ENCODE results near the gene CPNE5. TPM values are rescaled to one million over a fixed set of nuclear protein-coding genes. Genes with fewer than 3 reads are reported as not detected.

Gene CPNE5
- total RNA-seq, 1 experiment from 2014 or later, result 0.59 TPM

GRCh38 chr6:36793913-36794712 is 45.1 kb downstream of the CPNE5 start:
- Histone ChIP-seq H3K27me3 (no peaks in the 10 kb centered on the region), H3K36me3 (no peaks in the 10 kb centered on the region), H3K4me3 (no peak overlapping the region), H3K9me3 (no peaks in the 10 kb centered on the region)
- no peak for DNase-seq

- no peak for DNase-seq
- Histone ChIP-seq H3K36me3 (no peaks in the 10 kb centered on the region), H3K4me3 (no peak overlapping the region), H3K27me3 (no peaks in the 10 kb centered on the region), H3K9me3 (no peaks in the 10 kb centered on the region)
Observed at GRCh38 chr6:36793296-36793912, 45.8 kb downstream of the CPNE5 start.

GRCh38 chr6:36791521-36792135 is 47.6 kb downstream of the CPNE5 start:
- Histone ChIP-seq H3K36me3 (no peaks in the 10 kb centered on the region), H3K9me3 (no peaks in the 10 kb centered on the region), H3K27me3 (no peaks in the 10 kb centered on the region), H3K4me3 (no peak overlapping the region)
- DNase-seq, result no peak

GRCh38 chr6:36791085-36791484 is 48.2 kb downstream of the CPNE5 start:
- DNase-seq, result no peak
- Histone ChIP-seq H3K4me3 (no peak overlapping the region), H3K36me3 (no peaks in the 10 kb centered on the region), H3K9me3 (no peaks in the 10 kb centered on the region), H3K27me3 (no peaks in the 10 kb centered on the region)

GRCh38 chr6:36788768-36789167 is 50.5 kb downstream of the CPNE5 start:
- DNase-seq, result no peak
- no peaks in the 10 kb centered on the region for H3K27me3 ChIP-seq
- no peak overlapping the region for H3K4me3 ChIP-seq
- H3K9me3 ChIP-seq, result no peaks in the 10 kb centered on the region
- no peaks in the 10 kb centered on the region for H3K36me3 ChIP-seq

GRCh38 chr6:36788186-36788585 is 51.1 kb downstream of the CPNE5 start:
- no peaks in the 10 kb centered on the region for H3K9me3 ChIP-seq
- H3K4me3 ChIP-seq, result no peak overlapping the region
- H3K27me3 ChIP-seq, result no peaks in the 10 kb centered on the region
- no peaks in the 10 kb centered on the region for H3K36me3 ChIP-seq
- DNase-seq, result no peak

GRCh38 chr6:36787210-36787609 is 52.0 kb downstream of the CPNE5 start:
- Histone ChIP-seq H3K9me3 (no peaks in the 10 kb centered on the region), H3K27me3 (no peaks in the 10 kb centered on the region), H3K36me3 (no peaks in the 10 kb centered on the region), H3K4me3 (no peak overlapping the region)
- no peak for DNase-seq

- H3K4me3 ChIP-seq, result no peak overlapping the region
- no peaks in the 10 kb centered on the region for H3K9me3 ChIP-seq
- H3K36me3 ChIP-seq, result no peaks in the 10 kb centered on the region
- H3K27me3 ChIP-seq, result no peaks in the 10 kb centered on the region
- DNase-seq, result no peak
Observed at GRCh38 chr6:36786055-36786675, 53.1 kb downstream of the CPNE5 start.

GRCh38 chr6:36784376-36784636 is 54.9 kb downstream of the CPNE5 start:
- DNase-seq, result no peak
- Histone ChIP-seq H3K9me3 (no peaks in the 10 kb centered on the region), H3K4me3 (no peak overlapping the region), H3K36me3 (no peaks in the 10 kb centered on the region), H3K27me3 (no peaks in the 10 kb centered on the region)

GRCh38 chr6:36783603-36784375 is 55.5 kb downstream of the CPNE5 start:
- no peak overlapping the region for H3K4me3 ChIP-seq
- H3K27me3 ChIP-seq, result no peaks in the 10 kb centered on the region
- no peaks in the 10 kb centered on the region for H3K36me3 ChIP-seq
- no peaks in the 10 kb centered on the region for H3K9me3 ChIP-seq
- DNase-seq, result no peak

GRCh38 chr6:36781669-36782068 is 57.6 kb downstream of the CPNE5 start:
- no peaks in the 10 kb centered on the region for H3K9me3 ChIP-seq
- DNase-seq, result no peak
- H3K4me3 ChIP-seq, result no peak overlapping the region

GRCh38 chr6:36780442-36781177 is 58.6 kb downstream of the CPNE5 start:
- DNase-seq, result no peak
- Histone ChIP-seq H3K9me3 (no peaks in the 10 kb centered on the region), H3K27me3 (no peaks in the 10 kb centered on the region), H3K4me3 (no peak overlapping the region), H3K36me3 (no peaks in the 10 kb centered on the region)

More at GRCh38 chr6:36781669-36782068, 57.6 kb downstream of the CPNE5 start:
- H3K36me3 ChIP-seq, result no peaks in the 10 kb centered on the region
- no peaks in the 10 kb centered on the region for H3K27me3 ChIP-seq

- Histone ChIP-seq H3K9me3 (no peaks in the 10 kb centered on the region), H3K36me3 (no peaks in the 10 kb centered on the region), H3K27me3 (no peaks in the 10 kb centered on the region), H3K4me3 (no peak overlapping the region)
- DNase-seq, result no peak
Observed at GRCh38 chr6:36779227-36779626, 60.0 kb downstream of the CPNE5 start.

GRCh38 chr6:36777801-36778200 is 61.4 kb downstream of the CPNE5 start:
- Histone ChIP-seq H3K4me3 (no peak overlapping the region), H3K9me3 (no peaks in the 10 kb centered on the region), H3K27me3 (no peaks in the 10 kb centered on the region), H3K36me3 (no peaks in the 10 kb centered on the region)
- DNase-seq, result no peak

- Histone ChIP-seq H3K9me3 (no peaks in the 10 kb centered on the region), H3K36me3 (no peaks in the 10 kb centered on the region), H3K4me3 (no peak overlapping the region), H3K27me3 (no peaks in the 10 kb centered on the region)
- DNase-seq, result no peak
Observed at GRCh38 chr6:36776167-36776566, 63.1 kb downstream of the CPNE5 start.

GRCh38 chr6:36774331-36774730 is 64.9 kb downstream of the CPNE5 start:
- no peak for DNase-seq
- H3K9me3 ChIP-seq, result no peaks in the 10 kb centered on the region
- H3K4me3 ChIP-seq, result no peak overlapping the region
- no peaks in the 10 kb centered on the region for H3K36me3 ChIP-seq
- H3K27me3 ChIP-seq, result no peaks in the 10 kb centered on the region
